Right cardiac atrium (tissue), 5 donors: ENCODE data around the gene CCNL1. TPM values are rescaled to one million over a fixed set of nuclear protein-coding genes. Genes with fewer than 3 reads are reported as not detected.

Experiments used
- ATAC-seq, 2 donors: fragments of 200-7000 bp; cut with Tn5 transposase; one replicate each; pipeline versions ENCODE4 v1.8.0 to v1.9.1; 2020; ENCODE audit warnings: moderate library complexity in 2 of 2, mild to moderate bottlenecking in 1 of 2
- DNase-seq, 3 donors: peaks; one replicate each; pipeline ENCODE4 v3.0.0-alpha.2; 2020
- H3K27ac ChIP-seq: one replicate; pipeline ENCODE4 v1.5.1; 2013; ENCODE audit warnings: mild to moderate bottlenecking, low read length, control low read depth, moderate library complexity
- H3K27me3 ChIP-seq: one replicate; pipeline ENCODE4 v1.6.1; 2013; ENCODE audit not compliant: control insufficient read depth, insufficient read depth
- H3K4me1 ChIP-seq: one replicate; pipeline ENCODE4 v1.6.1; 2013; ENCODE audit warnings: low read length; ENCODE audit not compliant: control insufficient read depth, insufficient read depth
- H3K4me3 ChIP-seq: one replicate; pipeline ENCODE4 v1.5.1; 2013; ENCODE audit warnings: low read length, control low read depth
- H3K9me3 ChIP-seq: one replicate; pipeline ENCODE4 v1.6.1; 2013; ENCODE audit warnings: low read length; ENCODE audit not compliant: control insufficient read depth
- WGBS: extraction: QIAGEN DNeasy Blood & Tissue Kit; methylation state at CpG from one replicate; pipeline ENCODE4 v1.1.7; 2013; 5-methylcytosine and 5-hydroxymethylcytosine counted together
- intact Hi-C, 4 donors: fragments of 100-400 bp; cut with DNase I; formaldehyde crosslinking; loops; one replicate each; pipeline versions ENCODE4 v1.11.0 to v1.14.0; 2022 to 2023
- polyA plus RNA-seq: library from polyadenylated mRNA; stranded (reverse); fragments of 200-250 nt; gene quantifications from one replicate; pipeline ENCODE4 v1.2.3, GENCODE V29; 2013
- total RNA-seq, 4 donors: library from RNA; stranded (reverse); fragmentation: NEBNext Ultra II Directional; extraction: Animal tissue kit (Norgen Biotek cat#: 25700); gene quantifications; one replicate each; pipeline ENCODE4 v1.2.1, GENCODE V29; 2021
- donor health status: healthy with polysubstance abuse.
- donor health status: DM: no; HTN: yes; CAD: no.
- donor health status: DM: no; HTN: no; CAD: no.
- donor health status: DM: no; HTN: yes; CAD: no; lungs with severe emphysema.
- donor health status: DM: yes; HTN: yes; CAD: no.

CCNL1 gene
- total and polyA plus RNA-seq, 5 donors, result 30.1 to 60.6 (median 40.2) TPM

DNA sequence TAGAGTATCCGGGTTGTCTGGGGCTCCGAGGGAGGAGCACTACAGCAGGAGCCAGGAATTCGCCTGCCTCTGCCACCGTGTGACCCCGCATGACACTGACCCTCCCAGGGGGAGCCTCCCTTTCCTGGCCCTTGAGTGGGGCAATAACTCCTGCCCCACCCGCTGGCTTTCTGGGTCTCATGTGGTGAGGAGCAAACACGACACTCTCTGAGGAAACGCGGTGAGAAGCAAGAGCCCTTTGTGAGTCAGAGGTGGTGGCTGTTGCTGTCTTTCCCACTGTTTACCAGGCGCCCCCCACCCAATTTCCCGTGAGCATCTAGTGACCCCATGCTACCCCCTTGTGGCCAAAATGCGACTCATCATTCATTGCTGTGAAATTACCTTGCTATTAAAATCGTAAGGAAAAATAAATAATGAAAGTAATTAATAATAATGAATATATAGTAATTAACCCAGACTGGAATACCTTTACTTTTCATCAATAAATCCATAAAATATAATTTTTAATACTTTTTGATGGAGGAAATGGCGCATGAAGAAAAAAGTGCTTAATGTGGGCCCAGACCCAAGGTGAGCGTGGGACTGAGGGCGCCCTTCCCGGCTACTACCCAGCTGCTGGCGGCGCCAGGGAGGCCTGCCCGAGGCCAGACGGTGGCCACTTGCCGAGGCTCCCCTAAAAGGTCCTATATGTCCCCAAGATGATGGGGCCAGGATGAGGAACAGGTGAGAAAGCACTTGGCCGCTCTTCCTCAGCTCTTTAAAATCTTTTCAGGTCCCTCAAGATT lies 29.3 kb downstream of the CCNL1 start:
- intact Hi-C loops, result loop anchor here (5.0 to 10.0 kb wide), 8 partner anchors 43 to 993 kb away; partner anchors contain the start of genes TIPARP (in 3 of the 4) and LEKR1 (in 2 of the 4)
- Histone ChIP-seq H3K27me3 (no peaks in the 10 kb centered on the region), H3K4me3 (no peak overlapping the region), H3K27ac (peak overlapping the region; percentile 74), H3K9me3 (no peaks in the 10 kb centered on the region), H3K4me1 (peaks cover 36% of the 10 kb centered on the region)
- WGBS, result 20% methylated on average over 23 of the region's 23 CpGs
- ATAC-seq (peak; percentile 30 to 75), DNase-seq (peak; percentile 78 to 82 (median 81))

GRCh38 chr3:157129803-157130466 lies 30.0 kb downstream of the CCNL1 start:
- Histone ChIP-seq H3K27ac (peak overlapping the region; percentile 74), H3K9me3 (no peaks in the 10 kb centered on the region), H3K4me1 (peaks cover 35% of the 10 kb centered on the region), H3K4me3 (no peak overlapping the region), H3K27me3 (no peaks in the 10 kb centered on the region)
- DNase-seq (peak; percentile 47 to 66 (median 64)), ATAC-seq (peak in 1 of 2 donors; percentile 37)
- 40% methylated on average over 20 of the region's 20 CpGs for WGBS
- intact Hi-C loops, result loop anchor here (2.0 to 10.0 kb wide), 10 partner anchors 38 to 993 kb away; partner anchors contain the start of genes TIPARP (in 3 of the 4) and LEKR1 (in 2 of the 4)

- Histone ChIP-seq H3K9me3 (no peaks in the 10 kb centered on the region), H3K4me1 (peaks cover 26% of the 10 kb centered on the region), H3K4me3 (no peak overlapping the region), H3K27me3 (no peaks in the 10 kb centered on the region), H3K27ac (peak overlapping the region; percentile 85)
- ATAC-seq, result no peak
- WGBS, result 51% methylated on average over 14 of the region's 14 CpGs
- intact Hi-C loops, result loop anchor here in 3 of 4 donors (2.0 to 5.0 kb wide), 2 partner anchors 37 to 40 kb away; no protein-coding TSS in a partner anchor
- peak in 2 of 3 donors; percentile 67 to 73 for DNase-seq
These were observed 30.9 kb downstream of the CCNL1 start for GRCh38 chr3:157128771-157129681.

GRCh38 chr3:157127831-157128767 lies 31.8 kb downstream of the CCNL1 start:
- DNase-seq (peak; percentile 82 to 86 (median 85)), ATAC-seq (peak; percentile 75 to 76)
- intact Hi-C loops, result loop anchor here in 3 of 4 donors (2.0 to 5.0 kb wide), 2 partner anchors 36 to 39 kb away; no protein-coding TSS in a partner anchor
- 41% methylated on average over 8 of the region's 8 CpGs for WGBS
- peaks cover 25% of the 10 kb centered on the region for H3K4me1 ChIP-seq
- peak overlapping the region; percentile 85 for H3K27ac ChIP-seq
- no peaks in the 10 kb centered on the region for H3K9me3 ChIP-seq
- no peak overlapping the region for H3K4me3 ChIP-seq
- no peaks in the 10 kb centered on the region for H3K27me3 ChIP-seq

GRCh38 chr3:157127268-157127667 lies 32.7 kb downstream of the CCNL1 start:
- intact Hi-C loops, result loop anchor here in 2 of 4 donors (5.0 kb wide), 1 partner anchor 35 kb away; no protein-coding TSS in a partner anchor
- Histone ChIP-seq H3K4me3 (no peak overlapping the region), H3K4me1 (peaks cover 22% of the 10 kb centered on the region), H3K9me3 (no peaks in the 10 kb centered on the region), H3K27ac (peak overlapping the region; percentile 84), H3K27me3 (no peaks in the 10 kb centered on the region)
- 94% methylated on average over 5 of the region's 5 CpGs for WGBS
- DNase-seq (no peak), ATAC-seq (no peak)

- H3K27me3 ChIP-seq, result no peaks in the 10 kb centered on the region
- 91% methylated on average over 1 of the region's 1 CpG for WGBS
- DNase-seq (no peak), ATAC-seq (no peak)
- H3K9me3 ChIP-seq, result no peaks in the 10 kb centered on the region
- H3K4me3 ChIP-seq, result no peak overlapping the region
- peak overlapping the region; percentile 5 for H3K27ac ChIP-seq
- peaks cover 22% of the 10 kb centered on the region for H3K4me1 ChIP-seq
- intact Hi-C loops, result loop anchor here in 2 of 4 donors (5.0 kb wide), 1 partner anchor 34 kb away; no protein-coding TSS in a partner anchor
These were observed 33.6 kb downstream of the CCNL1 start for GRCh38 chr3:157126365-157126764.

- no peak overlapping the region for H3K27ac ChIP-seq
- ATAC-seq, result no peak
- peaks cover 16% of the 10 kb centered on the region for H3K4me1 ChIP-seq
- DNase-seq, result no peak
- H3K9me3 ChIP-seq, result no peaks in the 10 kb centered on the region
- H3K27me3 ChIP-seq, result no peaks in the 10 kb centered on the region
- H3K4me3 ChIP-seq, result no peak overlapping the region
- intact Hi-C loops, result loop anchor here in 2 of 4 donors (5.0 kb wide), 1 partner anchor 33 kb away; no protein-coding TSS in a partner anchor
These were observed 34.8 kb downstream of the CCNL1 start for GRCh38 chr3:157125101-157125500.

DNA sequence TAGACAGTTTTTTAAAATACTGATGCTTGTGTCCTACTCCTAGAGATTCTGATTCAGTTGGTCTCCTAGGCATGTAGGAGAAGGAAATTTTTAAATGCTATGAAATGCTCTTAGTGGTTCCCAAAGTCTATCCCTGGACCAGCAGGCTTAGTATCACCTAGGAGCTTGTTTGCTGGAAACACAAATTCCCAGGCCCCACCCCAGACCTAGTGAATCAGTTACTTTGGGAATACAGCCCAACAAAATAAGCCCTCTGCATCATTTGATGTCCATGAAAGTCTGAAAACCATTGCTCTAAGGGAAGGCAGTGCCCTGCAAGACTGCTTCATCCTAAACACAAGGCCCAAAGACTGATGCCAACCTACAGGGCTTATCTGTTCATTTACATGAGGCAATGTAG lies 36.3 kb downstream of the CCNL1 start:
- no peak for ATAC-seq
- Histone ChIP-seq H3K27me3 (no peaks in the 10 kb centered on the region), H3K27ac (no peak overlapping the region), H3K4me3 (no peak overlapping the region), H3K9me3 (no peaks in the 10 kb centered on the region), H3K4me1 (peaks cover 5% of the 10 kb centered on the region)
- DNase-seq, result no peak
- intact Hi-C loops, result no loop called here

GRCh38 chr3:157122832-157123427 lies 37.0 kb downstream of the CCNL1 start:
- ATAC-seq (no peak), DNase-seq (no peak)
- H3K4me1 ChIP-seq, result no peaks in the 10 kb centered on the region
- WGBS, result 72% methylated on average over 3 of the region's 3 CpGs
- H3K4me3 ChIP-seq, result no peak overlapping the region
- H3K27ac ChIP-seq, result no peak overlapping the region
- no peaks in the 10 kb centered on the region for H3K27me3 ChIP-seq
- intact Hi-C loops, result no loop called here
- no peaks in the 10 kb centered on the region for H3K9me3 ChIP-seq
